ENCODE results near the gene HOXA6.
A peak's percentile ranks its signal among the peaks of the same experiment; 100 is the strongest.

The HOXA6 gene

GRCh38 chr7:27161214-27161720 is 13.7 kb upstream of the HOXA6 start:
- DNase-seq: no peak

- DNase-seq: peak; percentile 79
These were observed 13.1 kb upstream of the HOXA6 start for GRCh38 chr7:27160546-27161213.

- DNase-seq: no peak
These were observed 12.6 kb upstream of the HOXA6 start for GRCh38 chr7:27160145-27160545.

DNA sequence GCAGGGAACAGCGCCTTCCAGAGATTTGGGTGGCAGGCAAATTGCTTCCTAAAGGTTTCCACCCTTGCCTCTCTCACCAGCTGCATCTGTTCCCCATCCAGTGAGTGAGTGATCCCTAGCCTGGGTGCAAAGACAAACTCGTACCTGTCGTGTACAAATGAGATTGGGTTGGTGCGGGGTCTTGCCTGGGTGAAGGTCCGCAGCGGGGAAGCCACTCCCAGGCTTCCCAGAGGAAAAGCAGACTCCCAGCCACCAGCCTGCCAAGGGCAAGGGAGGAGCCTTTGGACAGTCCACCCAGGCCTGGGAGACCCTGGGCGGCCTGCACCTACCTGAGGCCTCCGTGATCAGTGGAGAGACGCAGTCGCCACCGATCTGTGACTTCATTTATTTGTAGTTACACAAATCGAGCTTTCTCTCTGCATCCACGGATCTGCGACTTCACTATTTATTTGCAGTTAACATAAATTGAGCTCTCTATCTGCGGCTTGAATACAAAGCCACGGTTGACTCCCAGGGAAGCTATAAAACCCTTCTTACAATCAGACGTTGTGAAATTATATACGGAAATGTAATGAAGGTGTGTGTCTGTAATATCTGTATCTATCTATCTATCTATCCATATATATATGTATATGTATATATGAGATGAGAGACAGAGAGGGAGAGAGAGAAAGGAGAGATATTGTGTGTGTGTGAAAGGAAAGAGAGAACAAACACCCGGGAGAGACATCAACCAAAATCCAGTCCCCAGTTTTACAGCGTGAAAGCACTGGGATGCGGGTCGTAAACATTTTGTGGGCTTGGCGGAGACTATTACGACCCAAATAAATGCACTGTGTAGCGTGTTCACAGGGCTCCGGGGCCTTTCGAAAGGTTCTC is 11.9 kb upstream of the HOXA6 start:
- no peak for DNase-seq

DNA sequence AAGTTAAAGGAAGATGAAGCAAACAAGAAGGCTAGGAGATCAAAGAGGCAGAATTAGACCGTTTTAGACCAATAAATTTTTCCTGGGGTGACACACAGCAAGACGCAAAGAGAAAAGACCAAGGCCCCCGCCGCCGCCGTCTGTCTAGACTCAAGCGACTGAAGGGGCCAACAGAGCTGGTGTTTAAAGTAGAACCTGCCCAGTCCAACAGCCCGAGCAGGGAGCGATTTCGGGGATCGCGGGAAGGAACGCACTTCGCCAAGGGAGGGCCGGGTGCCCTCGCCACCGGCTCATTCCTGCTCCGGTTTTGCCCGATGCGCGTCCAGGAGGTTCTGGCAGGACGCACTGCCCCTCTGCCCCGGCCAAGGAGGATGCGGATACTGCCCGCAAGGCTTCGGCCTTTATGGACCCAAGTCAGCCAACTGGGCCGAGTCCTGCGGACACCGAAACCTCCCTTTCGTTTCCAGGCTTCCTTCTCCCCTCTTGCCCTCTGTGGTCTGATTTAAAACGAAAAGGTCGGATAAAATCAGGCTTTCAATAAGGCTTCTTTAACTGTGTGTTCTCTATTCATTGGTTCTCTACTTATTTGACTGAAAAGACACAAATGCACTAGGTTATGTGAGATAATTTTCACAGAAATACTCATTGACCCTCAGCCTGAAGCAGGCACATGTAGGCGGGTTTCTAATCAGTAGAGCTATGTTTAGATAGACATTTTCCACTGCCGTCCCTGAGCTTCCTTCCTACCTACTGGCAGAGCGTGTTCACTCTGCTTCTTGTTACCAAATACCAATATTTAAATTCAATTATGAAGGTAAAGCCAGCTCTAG is 11.1 kb upstream of the HOXA6 start:
- DNase-seq: no peak

GRCh38 chr7:27157702-27158431 is 10.3 kb upstream of the HOXA6 start:
- no peak for DNase-seq

GRCh38 chr7:27156916-27157701 is 9.5 kb upstream of the HOXA6 start:
- DNase-seq: no peak

GRCh38 chr7:27156508-27156898 is 8.9 kb upstream of the HOXA6 start, which contains the start of gene HOXA7:
TSS of gene HOXA7 (minus strand) at chr7:27156675. CDS start at chr7:27156545, 130 bp downstream.
- no peak for DNase-seq

DNA sequence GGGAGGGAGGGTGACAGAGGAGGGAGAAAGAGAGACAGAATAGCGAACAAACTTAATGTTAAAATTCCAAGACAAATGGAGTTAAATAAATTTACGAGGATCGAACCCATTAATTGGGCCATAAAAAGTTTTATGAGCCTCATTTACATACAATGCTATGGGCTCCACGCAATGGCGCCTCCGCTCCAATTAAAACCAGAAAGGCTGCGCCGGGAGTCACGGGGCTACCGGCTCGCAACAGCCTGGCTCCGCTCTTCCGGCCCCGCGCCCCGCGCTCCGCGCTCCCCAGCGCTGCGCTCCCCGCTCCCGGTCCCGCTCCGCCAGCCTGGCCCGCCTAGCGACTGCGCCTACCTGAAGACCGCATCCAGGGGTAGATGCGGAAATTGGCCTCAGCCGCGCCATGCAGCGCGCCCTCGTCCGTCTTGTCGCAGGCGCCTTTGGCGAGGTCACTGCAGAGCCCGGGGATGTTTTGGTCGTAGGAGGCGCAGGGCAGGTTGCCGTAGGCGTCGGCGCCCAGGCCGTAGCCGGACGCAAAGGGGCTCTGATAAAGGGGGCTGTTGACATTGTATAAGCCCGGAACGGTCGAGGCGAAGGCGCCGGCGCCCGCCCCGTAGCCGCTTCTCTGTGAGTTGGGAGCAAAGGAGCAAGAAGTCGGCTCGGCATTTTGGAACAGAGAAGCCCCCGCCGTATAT is 8.4 kb upstream of the HOXA6 start:
- no peak for DNase-seq

DNA sequence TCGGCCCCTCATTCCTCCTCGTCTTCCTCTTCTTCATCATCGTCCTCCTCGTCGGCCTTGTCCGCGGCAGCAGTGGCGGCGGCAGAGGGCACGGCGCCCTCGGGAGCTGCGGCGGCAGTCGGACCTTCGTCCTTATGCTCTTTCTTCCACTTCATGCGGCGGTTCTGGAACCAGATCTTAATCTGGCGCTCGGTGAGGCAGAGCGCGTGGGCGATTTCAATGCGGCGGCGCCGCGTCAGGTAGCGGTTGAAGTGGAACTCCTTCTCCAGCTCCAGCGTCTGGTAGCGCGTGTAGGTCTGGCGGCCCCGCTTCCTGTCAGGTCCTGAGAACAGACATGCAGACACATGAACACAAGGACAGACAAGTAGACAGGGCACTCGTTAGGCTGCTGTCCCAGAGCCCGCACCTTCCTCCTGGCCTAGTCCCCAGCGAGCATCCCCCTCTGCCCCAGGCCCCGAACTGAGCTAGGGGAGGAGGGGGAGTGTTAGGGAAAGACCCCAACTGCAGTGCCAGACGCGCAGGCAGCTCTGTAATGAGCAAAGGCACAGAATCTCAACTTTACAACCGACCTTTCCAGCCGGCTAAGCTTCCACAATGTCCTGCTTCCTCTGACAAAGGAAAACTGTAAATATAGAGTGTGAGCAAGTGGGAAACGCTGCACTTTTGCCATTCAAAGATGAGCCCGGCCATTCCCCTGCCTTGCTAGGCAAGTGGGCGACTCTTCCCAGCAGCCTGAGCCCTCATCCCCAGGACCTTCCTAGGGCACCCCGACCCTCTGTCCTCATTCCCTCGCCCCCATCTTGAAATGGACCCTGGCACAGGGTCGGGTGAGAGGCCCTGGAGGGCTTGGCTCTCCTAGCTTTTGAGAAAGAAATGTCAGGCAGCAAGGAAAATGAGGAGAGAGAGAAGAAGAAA is 7.6 kb upstream of the HOXA6 start:
- DNase-seq: no peak

GRCh38 chr7:27154369-27154768 is 6.8 kb upstream of the HOXA6 start:
- no peak for DNase-seq

GRCh38 chr7:27153526-27153925 is 6.0 kb upstream of the HOXA6 start:
- DNase-seq: no peak

- no peak for DNase-seq
These were observed 5.4 kb upstream of the HOXA6 start for GRCh38 chr7:27152816-27153442.

DNA sequence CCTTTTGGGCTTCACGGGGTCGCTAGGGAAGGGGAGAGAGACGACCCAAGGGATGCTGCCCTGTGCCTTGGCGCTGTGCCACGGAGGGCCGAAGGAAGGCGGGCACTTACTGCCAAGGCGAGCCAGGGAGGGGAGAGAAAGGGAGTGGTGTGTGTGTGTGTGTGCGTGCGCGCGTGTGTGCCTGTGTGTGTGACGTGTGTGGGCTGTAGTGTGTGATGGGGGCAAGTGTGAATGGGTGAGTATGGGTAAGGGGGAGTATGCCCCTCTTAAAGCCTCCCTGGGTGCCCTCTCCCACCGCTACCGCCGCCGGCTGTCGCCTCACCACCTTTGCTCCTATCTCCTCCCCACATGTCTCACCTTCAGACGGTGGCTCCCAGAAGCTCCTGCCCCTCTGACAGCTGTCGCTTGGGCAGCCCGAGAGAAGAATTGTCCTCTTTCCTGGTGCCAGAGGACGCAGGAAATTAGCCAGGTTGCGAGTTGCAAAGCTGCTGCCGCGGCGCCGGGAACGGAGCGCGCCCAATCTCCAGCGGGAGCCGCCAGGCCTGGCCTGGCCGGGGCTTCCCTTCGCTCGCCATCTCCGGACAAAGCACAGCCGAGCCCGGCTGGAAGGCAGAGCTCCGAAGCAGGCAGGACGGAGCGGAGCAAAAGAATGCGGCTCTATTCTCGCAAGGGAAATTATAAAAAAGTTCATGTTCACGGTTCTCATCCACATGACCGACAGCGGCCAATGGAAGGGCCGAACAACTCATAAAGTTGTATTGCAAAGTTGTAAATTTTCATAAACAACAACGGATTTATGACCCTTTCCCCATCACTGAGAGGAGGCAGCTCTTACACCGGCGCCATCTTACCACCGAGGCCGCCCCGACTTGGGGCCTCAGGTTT is 4.6 kb upstream of the HOXA6 start, which contains the start of gene HOXA3:
HOXA3 (minus strand) TSS at position 653 of the 885 bp plus-strand sequence. CDS start 41,943 bp downstream, outside the sequence.
- no peak for DNase-seq

GRCh38 chr7:27151341-27151930 is 3.9 kb upstream of the HOXA6 start:
- DNase-seq: no peak

- peak; percentile 34 for DNase-seq
These were observed 3.2 kb upstream of the HOXA6 start for GRCh38 chr7:27150568-27151340.
